Endothelial cell of umbilical vein (primary cell): Measurements from ENCODE around the gene MRPL58. TPM values are rescaled to one million over a fixed set of nuclear protein-coding genes. Genes with fewer than 3 reads are reported as not detected.

ENCODE experiments used
- BruUV-seq: library from RNA; stranded (reverse); fragments of 400-500 nt; replicated peaks from 2 replicates; lab custom pipeline; 2021; lab: Mats Ljungman, UMichigan
- CTCF ChIA-PET: fragments of 300-600, 350-600 bp; sonication (Branson Sonifier 250); formaldehyde crosslinking; loops from one replicate; lab custom pipeline; 2021; ENCODE audit warnings: antibody characterized with exemption, inconsistent platforms; lab: Charles Lee
- POLR2A ChIA-PET: fragments of 300-600, 350-600 bp; sonication (Branson Sonifier 250); formaldehyde crosslinking; loops from one replicate; lab custom pipeline; 2021; ENCODE audit warnings: antibody characterized with exemption, inconsistent platforms; lab: Charles Lee
- DNase-seq: peaks from one replicate; pipeline ENCODE4 v3.0.0-alpha.2; 2011; ENCODE audit warnings: low read depth, low spot score
- FAIRE-seq: peaks from 2 replicates; lab custom pipeline; 2011; peaks lifted over from hg19 to GRCh38; lab: Jason Lieb, UNC
- H2AFZ ChIP-seq: 2 replicates; pipeline ENCODE4 v1.6.0; 2012; ENCODE audit warnings: low read depth, low read length, control low read depth, inconsistent platforms
- H3K27ac ChIP-seq: 2 replicates; pipeline ENCODE4 v1.5.1; 2011; ENCODE audit warnings: low read depth, mild to moderate bottlenecking, control low read depth, low read length, moderate library complexity; ENCODE audit not compliant: insufficient read depth
- H3K27me3 ChIP-seq, 2 experiments: 2 replicates each; pipeline versions ENCODE4 v1.6.0 to v1.6.1; 2011; ENCODE audit warnings: low read length in 2 of 2, mixed read lengths in 1 of 2; ENCODE audit not compliant: control insufficient read depth in 2 of 2, insufficient read depth in 2 of 2
- H3K36me3 ChIP-seq, 2 experiments: 2 replicates in 1 of 2; 3 replicates in 1 of 2; pipeline ENCODE4 v1.5.1; 2011; ENCODE audit warnings: low read length in 2 of 2, mild to moderate bottlenecking in 1 of 2, moderate library complexity in 1 of 2; ENCODE audit not compliant: control insufficient read depth in 2 of 2, insufficient read depth in 2 of 2; ENCODE audit errors: extremely low read depth in 1 of 2
- H3K4me1 ChIP-seq: 3 replicates; pipeline ENCODE4 v1.5.1; 2011; ENCODE audit warnings: mild to moderate bottlenecking, low read length; ENCODE audit not compliant: control insufficient read depth, insufficient read depth; ENCODE audit errors: extremely low read depth
- H3K4me2 ChIP-seq: 2 replicates; pipeline ENCODE4 v1.6.1; 2011; ENCODE audit warnings: low read length, control low read depth, mixed read lengths; ENCODE audit not compliant: insufficient read depth
- H3K4me3 ChIP-seq, 3 experiments: fragments of 200-600 bp in 1 of 3; sonication (generic), shearing (Covaris generic) in 1 of 3; replicated peaks in 1 of 3; 2 replicates each; pipeline ENCODE4 v1.5.1; 2011 to 2016; ENCODE audit warnings: control low read depth in 3 of 3, low read length in 3 of 3, mild to moderate bottlenecking in 2 of 3, inconsistent platforms in 1 of 3, low read depth in 1 of 3, moderate library complexity in 1 of 3; ENCODE audit not compliant: insufficient read depth in 1 of 3
- H3K79me2 ChIP-seq: 2 replicates; pipeline ENCODE4 v1.6.0; 2012; ENCODE audit warnings: low read length, inconsistent platforms; ENCODE audit not compliant: control insufficient read depth, insufficient read depth
- H3K9ac ChIP-seq: replicated peaks from 2 replicates; pipeline ENCODE3; 2011; ENCODE audit warnings: low read length, control low read depth; ENCODE audit not compliant: insufficient read depth; ENCODE audit errors: extremely low read depth
- H3K9me1 ChIP-seq: replicated peaks from 3 replicates; pipeline ENCODE4 v1.6.0; 2011; ENCODE audit warnings: mild to moderate bottlenecking, low read length; ENCODE audit not compliant: control insufficient read depth, insufficient read depth; ENCODE audit errors: extremely low read depth
- H3K9me3 ChIP-seq: replicated peaks from 2 replicates; pipeline ENCODE4 v1.5.1; 2012; ENCODE audit warnings: low read length, inconsistent platforms; ENCODE audit not compliant: control insufficient read depth, insufficient read depth
- H4K20me1 ChIP-seq: replicated peaks from 2 replicates; pipeline ENCODE3; 2011; ENCODE audit warnings: mild to moderate bottlenecking, low read length; ENCODE audit not compliant: control insufficient read depth, insufficient read depth; ENCODE audit errors: extremely low read depth
- CTCF ChIP-seq, 2 donors: IDR thresholded peaks; 1 replicate in 1 of 2; 2 replicates in 1 of 2; pipeline ENCODE4 v1.5.1; 2011; ENCODE audit warnings: low read length in 2 of 2, mild to moderate bottlenecking in 2 of 2, moderate library complexity in 2 of 2, control low read depth in 1 of 2, inconsistent platforms in 1 of 2, low read depth in 1 of 2; ENCODE audit not compliant: insufficient read depth in 1 of 2; ENCODE audit errors: extremely low read depth in 1 of 2
- EZH2 ChIP-seq: IDR thresholded peaks from 2 replicates; pipeline ENCODE4 v1.6.1; 2012; ENCODE audit warnings: borderline replicate concordance, low read depth, mild to moderate bottlenecking, moderate library complexity, low read length, inconsistent platforms; ENCODE audit not compliant: severe bottlenecking
- FOS ChIP-seq: IDR thresholded peaks from 2 replicates; pipeline ENCODE4 v1.6.1; 2011; ENCODE audit warnings: mild to moderate bottlenecking, low read length, moderate library complexity, borderline replicate concordance; ENCODE audit not compliant: insufficient read depth
- GATA2 ChIP-seq: IDR thresholded peaks from 2 replicates; pipeline ENCODE4 v1.7.0; 2011; ENCODE audit warnings: low read depth, mild to moderate bottlenecking, moderate library complexity, mixed read lengths, low read length; ENCODE audit not compliant: insufficient read length, insufficient read depth
- JUN ChIP-seq: IDR thresholded peaks from 2 replicates; pipeline ENCODE4 v1.6.1; 2011; ENCODE audit warnings: borderline replicate concordance, low read depth; ENCODE audit not compliant: insufficient read length, insufficient read depth
- MAX ChIP-seq: IDR thresholded peaks from 2 replicates; pipeline ENCODE4 v1.6.1; 2011; ENCODE audit not compliant: insufficient read depth, insufficient read length
- MYC ChIP-seq: IDR thresholded peaks from one replicate; pipeline ENCODE4 v1.6.1; 2011; ENCODE audit warnings: mild to moderate bottlenecking, low read depth, low read length
- POLR2A ChIP-seq: IDR thresholded peaks from 2 replicates; pipeline ENCODE4 v1.6.1; 2012; ENCODE audit warnings: low read depth, mild to moderate bottlenecking, control low read depth, low read length
- POLR2AphosphoS5 ChIP-seq: IDR thresholded peaks from 2 replicates; pipeline ENCODE4 v1.6.1; 2012; ENCODE audit warnings: low read depth, mild to moderate bottlenecking, control low read depth, low read length, moderate library complexity; ENCODE audit not compliant: insufficient read depth
- dilution Hi-C: fragments of 300-500 bp; cut with MboI; formaldehyde crosslinking; loops from one replicate; pipeline ENCODE4 v1.15.0; 2019; ENCODE audit warnings: low sequenced_read_pairs; ENCODE audit not compliant: extremely low pct_ligation_motif_present
- intact Hi-C: fragments of 100-400 bp; cut with micrococcal nuclease; formaldehyde crosslinking; loops from one replicate; pipeline ENCODE4 v1.10.0; 2022
- polyA plus RNA-seq, 4 experiments: library from polyadenylated mRNA; depleted of rRNA in 3 of 4; stranded (reverse) in 3 of 4; unstranded in 1 of 4; fragments of >200 nt; gene quantifications; 2 replicates each; pipeline versions ENCODE4 v1.2.1 to v1.2.3, GENCODE V29; 2011 to 2012; ENCODE audit warnings: missing spikeins in 1 of 4
- total RNA-seq: library from RNA; stranded (reverse); gene quantifications from 2 replicates; pipeline ENCODE4 v1.2.3, GENCODE V29; 2021

MRPL58 gene
- total and polyA plus RNA-seq, 2 donors (not counting 3 experiments of a cell fraction or from before 2014, with no cell fraction given), result 38.0 to 43.7 TPM

- Histone ChIP-seq H3K79me2 (no peaks in the 10 kb centered on the region), H3K9me1 (no peaks in the 10 kb centered on the region), H3K4me1 (peaks cover 11% of the 10 kb centered on the region), H4K20me1 (no peaks in the 10 kb centered on the region), H3K4me2 (no peak overlapping the region), H3K9me3 (no peaks in the 10 kb centered on the region), H2AFZ (no peak overlapping the region), H3K27me3 (peaks cover 5 to 6% of the 10 kb centered on the region in 2 experiments), H3K4me3 (no peak overlapping the region), H3K9ac (no peak overlapping the region), H3K27ac (no peak overlapping the region), H3K36me3 (no peaks in the 10 kb centered on the region)
- FAIRE-seq (no peak), DNase-seq (no peak)
- POLR2A ChIA-PET, result no interaction called here
- intact Hi-C loops (no loop called here), dilution Hi-C loops (no loop called here)
- BruUV-seq, result no TSS peak
- CTCF ChIA-PET, result interaction anchor here (1.7 kb wide), 1 partner anchor 14 kb away, joined by 3 read pairs; no protein-coding TSS in a partner anchor
- TF ChIP-seq GATA2, result no peak
- TF ChIP-seq MAX, result no peak
Observed at GRCh38 chr17:74977802-74978201, 34.7 kb upstream of the MRPL58 start.

- Histone ChIP-seq H3K9me1 (no peaks in the 10 kb centered on the region), H3K4me1 (peaks cover 11% of the 10 kb centered on the region), H3K27ac (no peak overlapping the region), H4K20me1 (no peaks in the 10 kb centered on the region), H3K9ac (no peak overlapping the region), H3K9me3 (no peaks in the 10 kb centered on the region), H3K4me2 (no peak overlapping the region), H3K79me2 (no peaks in the 10 kb centered on the region), H3K27me3 (peaks cover 3 to 6% of the 10 kb centered on the region in 2 experiments), H3K36me3 (no peaks in the 10 kb centered on the region), H3K4me3 (no peak overlapping the region), H2AFZ (no peak overlapping the region)
- TF ChIP-seq FOS, result no peak
- no peak for TF ChIP-seq MYC
- no peak for TF ChIP-seq POLR2A
- no peak for TF ChIP-seq GATA2
- no peak for TF ChIP-seq CTCF (IDR thresholded peaks at IDR 0.05; ENCODE audit: extremely low read depth in 1 of 2, insufficient read depth in 1 of 2, low read depth in 1 of 2, low read length in 2 of 2)
- TF ChIP-seq POLR2AphosphoS5, result no peak
- no peak for TF ChIP-seq EZH2
- no peak for TF ChIP-seq MAX
- TF ChIP-seq JUN, result no peak
- CTCF ChIA-PET, result no interaction called here
- dilution Hi-C loops, result no loop called here
- DNase-seq (no peak), FAIRE-seq (no peak)
- intact Hi-C loops, result no loop called here
- POLR2A ChIA-PET, result no interaction called here
- BruUV-seq, result no TSS peak
Observed at GRCh38 chr17:74978240-74978639, 34.2 kb upstream of the MRPL58 start.
